BE2C (cell line): ENCODE results near the gene DDT.
"Not testable (repeated sequence)": the region's sequence is repeated elsewhere in the genome, so short reads cannot be mapped to it uniquely, and the experiment has no call there.

Experiments used
- DNase-seq: peaks from one replicate; pipeline ENCODE4 v3.0.0-alpha.2; 2020
- H3K27me3 ChIP-seq: fragments of 250-450 bp; sonication (Bioruptor Pico); 2 replicates; pipeline ENCODE4 v1.5.1; 2020; ENCODE audit warnings: mild to moderate bottlenecking
- H3K36me3 ChIP-seq: fragments of 250-450 bp; sonication (Bioruptor Pico); 2 replicates; pipeline ENCODE4 v1.5.1; 2020; ENCODE audit warnings: mild to moderate bottlenecking
- H3K4me1 ChIP-seq: fragments of 250-450 bp; sonication (Bioruptor Pico); 2 replicates; pipeline ENCODE4 v1.5.1; 2020
- H3K4me3 ChIP-seq: 2 replicates; pipeline ENCODE4 v1.5.1; 2011; ENCODE audit warnings: low read depth, low read length
- H3K9me3 ChIP-seq: fragments of 250-450 bp; sonication (Bioruptor Pico); 2 replicates; pipeline ENCODE4 v1.5.1; 2020
- TF ChIP-seq, protein P1 (sequence below): IDR thresholded peaks from 2 replicates; pipeline ENCODE4 v1.5.1; 2012; ENCODE audit warnings: mild to moderate bottlenecking, low read depth, low read length

Gene DDT

DNA sequence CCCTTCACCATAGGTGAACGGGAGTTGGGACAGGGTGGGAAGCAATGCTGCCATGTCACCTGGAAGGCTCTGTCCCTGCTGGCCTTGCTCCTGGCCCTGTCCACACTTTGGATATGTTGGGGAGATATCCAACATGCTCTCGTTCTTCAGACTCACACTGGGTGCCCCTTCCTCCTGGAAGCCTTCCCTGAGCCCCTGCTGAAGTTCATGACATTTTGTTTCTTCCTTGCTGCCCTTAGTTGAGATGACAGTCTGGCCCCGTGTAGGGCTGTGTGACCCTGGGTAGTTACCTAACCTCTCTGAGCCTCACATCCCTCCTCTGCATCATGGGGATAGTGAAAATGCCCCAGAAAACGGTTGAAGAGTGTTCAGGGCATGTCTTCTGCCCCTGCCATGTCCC is 20.8 kb downstream of the DDT start:
- not testable (repeated sequence) for H3K27me3 ChIP-seq, H3K9me3 ChIP-seq, H3K4me3 ChIP-seq, H3K36me3 ChIP-seq, DNase-seq, H3K4me1 ChIP-seq

DNA sequence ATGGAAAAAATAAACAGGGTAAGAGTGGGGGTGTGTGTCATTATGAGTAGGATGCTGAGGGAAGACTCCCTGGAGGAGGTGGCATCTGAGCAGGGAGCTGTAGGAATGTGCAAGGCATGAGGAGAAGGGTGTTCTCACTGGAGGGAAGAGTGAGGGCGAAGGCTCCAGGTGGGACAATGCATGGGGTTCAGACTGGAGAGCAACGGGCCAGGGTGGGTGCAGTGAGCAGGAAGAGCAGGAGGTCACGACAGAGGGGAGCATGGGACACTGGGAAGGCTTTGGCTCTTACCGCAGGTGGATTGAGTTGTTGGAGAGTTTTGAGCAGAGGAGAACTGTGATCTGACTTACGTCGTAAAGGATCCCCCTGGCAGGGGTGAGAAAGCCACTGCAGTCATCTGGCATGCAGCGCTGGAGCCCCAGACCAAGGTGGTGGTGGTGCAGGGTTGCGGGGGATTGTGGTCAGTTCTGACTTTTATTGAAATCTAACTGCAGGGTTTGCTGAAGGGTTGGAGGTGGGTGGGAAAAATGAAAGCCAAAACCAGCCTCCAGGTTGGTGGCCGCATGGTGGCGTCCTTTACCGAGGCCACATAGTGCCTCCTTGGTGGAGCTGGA is 21.3 kb downstream of the DDT start:
- H3K36me3 ChIP-seq, H3K27me3 ChIP-seq, DNase-seq, H3K4me3 ChIP-seq, H3K4me1 ChIP-seq, H3K9me3 ChIP-seq: not testable (repeated sequence)

DNA sequence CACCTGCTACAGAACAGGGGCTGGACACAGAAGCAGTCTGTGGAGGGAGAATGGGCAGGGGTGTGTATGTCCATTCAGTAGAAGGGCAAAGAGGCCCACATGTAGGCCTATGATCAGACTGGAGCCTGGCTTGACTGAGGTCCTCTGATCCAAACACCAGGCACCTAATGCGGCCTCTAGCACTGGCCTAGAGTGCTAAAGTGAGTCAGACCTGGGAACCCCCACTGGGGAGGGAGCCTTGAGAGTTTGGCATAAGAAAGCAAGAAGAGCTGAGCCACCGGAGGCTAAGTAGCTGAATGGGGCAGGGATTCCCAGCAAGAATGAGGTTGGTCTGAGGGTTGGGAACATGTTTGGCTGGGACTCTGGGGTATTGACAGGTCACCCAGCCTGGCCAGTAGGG is 22.9 kb downstream of the DDT start:
- not testable (repeated sequence) for H3K4me1 ChIP-seq, H3K27me3 ChIP-seq, H3K4me3 ChIP-seq, H3K9me3 ChIP-seq, DNase-seq, H3K36me3 ChIP-seq

DNA sequence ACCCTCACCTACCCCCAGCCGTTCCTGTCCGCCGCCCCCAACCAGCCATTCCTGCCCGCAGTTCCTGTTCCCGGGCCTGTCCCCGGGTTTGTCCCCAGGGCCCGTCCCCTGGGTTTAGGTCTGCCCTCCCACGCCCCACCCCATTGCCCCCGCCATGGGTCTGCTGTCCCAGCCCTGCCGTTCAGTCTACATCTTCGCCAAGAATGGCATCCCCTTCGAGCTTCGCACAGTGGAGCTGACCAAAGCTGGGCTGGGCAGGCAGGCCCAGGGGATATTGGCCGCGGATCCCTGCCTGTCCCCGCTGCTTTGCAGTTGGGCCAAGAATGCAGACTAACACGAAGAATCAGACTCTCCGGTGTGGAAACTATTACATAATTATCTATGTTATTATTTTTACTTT is 24.5 kb downstream of the DDT start:
- not testable (repeated sequence) for H3K4me3 ChIP-seq, H3K9me3 ChIP-seq, H3K27me3 ChIP-seq, DNase-seq, H3K4me1 ChIP-seq, H3K36me3 ChIP-seq

DNA sequence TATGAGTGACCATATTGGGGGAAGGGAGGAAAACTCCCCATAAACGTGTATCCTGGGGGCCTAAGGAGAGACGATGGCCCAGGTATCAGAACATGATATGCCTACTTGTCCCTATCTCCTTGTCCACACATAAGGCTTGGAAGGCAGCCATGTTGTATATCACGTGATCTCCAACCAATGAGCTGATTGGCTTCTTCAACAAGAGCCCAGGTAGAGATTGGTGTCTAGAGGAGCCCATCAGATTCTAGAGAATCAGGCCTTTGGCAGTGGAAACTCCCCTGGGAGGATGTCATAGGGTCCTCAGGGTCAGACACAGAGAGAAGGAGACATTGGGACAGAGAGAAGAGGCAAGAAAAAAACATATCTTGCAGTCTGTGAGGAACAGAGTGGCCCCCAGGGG is 26.9 kb downstream of the DDT start:
- not testable (repeated sequence) for H3K36me3 ChIP-seq, H3K27me3 ChIP-seq, H3K4me3 ChIP-seq, H3K4me1 ChIP-seq, H3K9me3 ChIP-seq
- DNase-seq = peak; percentile 30

DNA sequence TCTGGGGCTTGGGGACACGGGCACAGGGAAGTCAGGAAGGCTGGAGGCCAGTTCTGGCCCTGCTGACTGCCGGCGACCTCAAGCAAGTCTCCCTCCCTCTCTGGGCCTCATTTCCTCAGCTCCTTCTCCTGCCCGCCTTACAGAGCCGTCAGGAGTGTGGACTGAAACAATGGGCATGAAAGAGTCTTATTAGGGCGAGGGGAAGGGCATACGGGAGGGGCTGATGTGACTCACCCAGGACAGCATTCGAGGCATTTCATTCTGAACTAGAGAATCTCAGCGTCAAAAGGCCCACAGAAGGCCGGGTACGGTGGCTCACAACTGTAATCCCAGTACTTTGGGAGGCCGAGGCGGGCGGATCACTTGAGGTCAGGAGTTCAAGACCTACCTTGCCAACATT is 34.1 kb downstream of the DDT start:
- not testable (repeated sequence) for DNase-seq, H3K36me3 ChIP-seq

DNA sequence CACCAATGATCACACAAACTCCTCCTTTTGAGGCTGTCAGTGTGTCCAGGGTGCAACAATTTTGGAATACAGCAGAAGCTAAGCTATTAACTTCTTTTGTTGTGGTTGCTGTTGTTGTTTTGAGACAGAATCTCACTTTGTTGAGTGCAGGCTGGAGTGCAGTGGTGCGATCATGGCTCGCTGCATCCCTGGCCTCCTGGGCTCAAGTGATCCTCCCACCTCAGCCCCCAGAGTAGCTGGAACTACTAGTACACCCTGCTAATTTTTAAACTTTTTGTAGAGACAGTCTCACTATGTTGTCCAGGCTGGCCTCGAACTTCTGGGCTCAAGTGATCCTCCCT is 35.3 kb downstream of the DDT start:
- Histone ChIP-seq H3K36me3 (no peaks in the 10 kb centered on the region), H3K4me1 (no peaks in the 10 kb centered on the region), H3K9me3 (no peaks in the 10 kb centered on the region; the same call in 1 of the 2 replicates), H3K4me3 (no peak overlapping the region), H3K27me3 (no peaks in the 10 kb centered on the region)
- DNase-seq = no peak
- TF ChIP-seq, protein P1, sequence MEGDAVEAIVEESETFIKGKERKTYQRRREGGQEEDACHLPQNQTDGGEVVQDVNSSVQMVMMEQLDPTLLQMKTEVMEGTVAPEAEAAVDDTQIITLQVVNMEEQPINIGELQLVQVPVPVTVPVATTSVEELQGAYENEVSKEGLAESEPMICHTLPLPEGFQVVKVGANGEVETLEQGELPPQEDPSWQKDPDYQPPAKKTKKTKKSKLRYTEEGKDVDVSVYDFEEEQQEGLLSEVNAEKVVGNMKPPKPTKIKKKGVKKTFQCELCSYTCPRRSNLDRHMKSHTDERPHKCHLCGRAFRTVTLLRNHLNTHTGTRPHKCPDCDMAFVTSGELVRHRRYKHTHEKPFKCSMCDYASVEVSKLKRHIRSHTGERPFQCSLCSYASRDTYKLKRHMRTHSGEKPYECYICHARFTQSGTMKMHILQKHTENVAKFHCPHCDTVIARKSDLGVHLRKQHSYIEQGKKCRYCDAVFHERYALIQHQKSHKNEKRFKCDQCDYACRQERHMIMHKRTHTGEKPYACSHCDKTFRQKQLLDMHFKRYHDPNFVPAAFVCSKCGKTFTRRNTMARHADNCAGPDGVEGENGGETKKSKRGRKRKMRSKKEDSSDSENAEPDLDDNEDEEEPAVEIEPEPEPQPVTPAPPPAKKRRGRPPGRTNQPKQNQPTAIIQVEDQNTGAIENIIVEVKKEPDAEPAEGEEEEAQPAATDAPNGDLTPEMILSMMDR = no peak

More for the DNA sequence above, 34.1 kb downstream of the DDT start:
- not testable (repeated sequence) for H3K4me1 ChIP-seq, H3K4me3 ChIP-seq, H3K27me3 ChIP-seq, H3K9me3 ChIP-seq

DNA sequence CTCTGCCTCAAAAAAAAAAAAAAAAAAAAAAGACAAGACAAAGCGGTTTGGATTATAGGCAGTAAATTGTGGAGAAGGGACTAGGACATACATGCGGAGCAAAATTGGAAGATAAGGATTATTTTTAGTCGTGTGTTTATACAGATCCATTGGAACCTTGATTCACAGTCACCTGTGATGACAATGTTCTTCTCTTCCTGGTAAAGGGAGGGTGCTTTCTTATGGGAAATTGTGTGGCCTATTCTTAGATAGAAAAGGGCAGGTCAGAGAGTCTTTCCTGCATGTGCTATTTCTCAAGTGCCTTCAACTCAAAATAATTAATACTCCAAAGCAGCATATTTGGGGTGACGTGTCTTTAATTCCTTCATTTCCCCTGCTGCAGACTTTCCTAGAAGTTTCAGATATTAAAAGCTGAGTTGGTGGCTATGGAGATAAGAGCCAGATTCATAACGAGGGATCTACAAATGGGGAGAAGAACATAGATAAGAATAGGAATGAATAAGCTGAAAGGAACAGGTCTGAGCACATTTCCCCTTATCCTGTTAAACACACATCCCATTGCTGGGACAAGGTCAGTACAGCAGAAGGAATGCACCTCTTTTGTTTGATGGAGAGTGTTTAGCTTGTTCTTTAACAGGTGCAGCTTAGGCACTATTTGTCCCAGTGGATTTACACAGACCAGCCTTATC is 35.8 kb downstream of the DDT start:
- TF ChIP-seq, protein P1 = no peak
- Histone ChIP-seq H3K27me3 (no peaks in the 10 kb centered on the region), H3K9me3 (no peaks in the 10 kb centered on the region; the same call in 1 of the 2 replicates), H3K36me3 (no peaks in the 10 kb centered on the region), H3K4me3 (no peak overlapping the region), H3K4me1 (no peaks in the 10 kb centered on the region)
- DNase-seq = no peak

DNA sequence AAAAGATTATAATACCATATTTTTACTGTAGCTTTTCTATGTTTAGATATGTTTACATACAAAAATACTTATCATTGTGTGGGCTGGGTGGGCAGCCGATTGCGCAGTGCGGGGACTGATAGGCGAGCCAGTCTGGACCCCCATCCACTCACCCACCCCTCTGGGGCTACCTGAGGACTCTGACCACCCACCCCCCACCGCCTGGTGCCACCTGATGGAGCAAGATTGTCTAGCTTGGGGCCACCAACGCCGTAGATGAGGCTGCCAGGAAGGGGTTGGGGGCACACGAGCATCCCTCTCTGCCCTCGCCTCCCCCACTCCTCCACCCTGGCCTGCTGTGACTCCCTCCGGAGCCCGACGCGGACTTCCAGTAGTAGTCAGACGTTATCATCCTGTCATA is 47.7 kb downstream of the DDT start:
- H3K4me3 ChIP-seq = no peak overlapping the region
- H3K4me1 ChIP-seq = no peaks in the 10 kb centered on the region; the same call in 1 of the 2 replicates
- H3K9me3 ChIP-seq = peaks cover 4% of the 10 kb centered on the region
- DNase-seq = no peak
- H3K36me3 ChIP-seq = no peaks in the 10 kb centered on the region
- TF ChIP-seq, protein P1 = no peak
- H3K27me3 ChIP-seq = no peaks in the 10 kb centered on the region
